ENCODE data around the gene ITPR3. TPM values are rescaled to one million over a fixed set of nuclear protein-coding genes. Genes with fewer than 3 reads are reported as not detected.

ITPR3 gene
- total RNA-seq, 2 donors from 2014 or later, result 17.5 to 25.9 TPM

- Histone ChIP-seq H3K27me3 (no peaks in the 10 kb centered on the region), H3K4me3 (no peak overlapping the region), H3K36me3 (replicated peaks in 1 of 2; ENCODE audit: insufficient read depth in 1 of 2, low read depth in 2 of 2) (no peaks in the 10 kb centered on the region), H3K27ac (no peak overlapping the region), H3K9me3 (no peaks in the 10 kb centered on the region), H3K4me1 (peaks cover 20% of the 10 kb centered on the region)
- DNase-seq (no peak), ATAC-seq (no peak)
- WGBS, 2 donors, result 75% methylated on average over 7 of the region's 7 CpGs
- TF ChIP-seq, protein P1, sequence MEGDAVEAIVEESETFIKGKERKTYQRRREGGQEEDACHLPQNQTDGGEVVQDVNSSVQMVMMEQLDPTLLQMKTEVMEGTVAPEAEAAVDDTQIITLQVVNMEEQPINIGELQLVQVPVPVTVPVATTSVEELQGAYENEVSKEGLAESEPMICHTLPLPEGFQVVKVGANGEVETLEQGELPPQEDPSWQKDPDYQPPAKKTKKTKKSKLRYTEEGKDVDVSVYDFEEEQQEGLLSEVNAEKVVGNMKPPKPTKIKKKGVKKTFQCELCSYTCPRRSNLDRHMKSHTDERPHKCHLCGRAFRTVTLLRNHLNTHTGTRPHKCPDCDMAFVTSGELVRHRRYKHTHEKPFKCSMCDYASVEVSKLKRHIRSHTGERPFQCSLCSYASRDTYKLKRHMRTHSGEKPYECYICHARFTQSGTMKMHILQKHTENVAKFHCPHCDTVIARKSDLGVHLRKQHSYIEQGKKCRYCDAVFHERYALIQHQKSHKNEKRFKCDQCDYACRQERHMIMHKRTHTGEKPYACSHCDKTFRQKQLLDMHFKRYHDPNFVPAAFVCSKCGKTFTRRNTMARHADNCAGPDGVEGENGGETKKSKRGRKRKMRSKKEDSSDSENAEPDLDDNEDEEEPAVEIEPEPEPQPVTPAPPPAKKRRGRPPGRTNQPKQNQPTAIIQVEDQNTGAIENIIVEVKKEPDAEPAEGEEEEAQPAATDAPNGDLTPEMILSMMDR (IDR thresholded peaks at IDR 0.05), result no peak
- TF ChIP-seq POLR2A (IDR thresholded peaks at IDR 0.05), result no peak
- intact Hi-C loops (cut with DNase I), result no loop called here
Measured at GRCh38 chr6:33745548-33745947, 124.4 kb downstream of the ITPR3 start.

MicroRNAs encoded within 50 kb of the gene (microRNA counts, 767-probe panel; counts per million panel counts)
- microRNA hsa-miR-3934, result 0 to 736 counts per million in 2 donors

Small RNAs within 50 kb of the gene (microRNA-seq; reads per million reads assigned to microRNA genes)
- gene MIR3934 (ENCODE audit: borderline number of aligned reads in 2 of 2, borderline replicate concordance in 2 of 2), result 0.45 to 0.93 reads per million in 2 donors

Small RNAs within 50 kb of the gene (small RNA-seq; reads per million reads assigned to genes)
- gene MIR3934, result not detected

Other genes starting within 250 kb of the ITPR3 start
- under 1 TPM in 1 of 2 donors, not detected in 1; 0.66 TPM for gene KIFC1, start 229.5 kb upstream of the ITPR3 start, total RNA-seq
- 10 to 100 TPM; 58.3 to 73.9 TPM for gene PHF1, start 210.3 kb upstream of the ITPR3 start, total RNA-seq
- gene CUTA, start 203.2 kb upstream of the ITPR3 start, total RNA-seq, result 100 to 1,000 TPM in 1 of 2 donors, 10 to 100 TPM in 1; 87.7 to 126 TPM
- gene SYNGAP1, start 201.3 kb upstream of the ITPR3 start, total RNA-seq, result 1 to 10 TPM; 5.4 to 5.6 TPM
- gene ZBTB9, start 166.7 kb upstream of the ITPR3 start, total RNA-seq, result 1 to 10 TPM; 1.8 to 5.3 TPM
- gene BAK1, start 41.0 kb upstream of the ITPR3 start, total RNA-seq, result 1 to 10 TPM; 2.3 to 5.7 TPM
- 10 to 100 TPM in 1 of 2 donors, 1 to 10 TPM in 1; 4.0 to 17.6 TPM for gene UQCC2, start 90.4 kb downstream of the ITPR3 start, total RNA-seq
- not detected for gene IP6K3, start 125.6 kb downstream of the ITPR3 start, total RNA-seq
- 10 to 100 TPM; 32.7 to 48.8 TPM for gene LEMD2, start 167.8 kb downstream of the ITPR3 start, total RNA-seq
- gene MLN, start 182.7 kb downstream of the ITPR3 start, total RNA-seq, result not detected